PC-9 (cell line): ENCODE measurements around the gene PTPN2.

Experiments used
- CTCF ChIP-seq: fragments of 200-600 bp; sonication (generic); conservative IDR thresholded peaks from 2 replicates; pipeline ENCODE4 v1.6.1; 2017; ENCODE audit warnings: mixed run types, antibody characterized with exemption, mild to moderate bottlenecking, moderate library complexity
- EZH2 ChIP-seq: fragments of 200-600 bp; sonication (generic); IDR thresholded peaks from 2 replicates; pipeline ENCODE4 v1.8.0; 2017; ENCODE audit warnings: antibody characterized with exemption, low read depth

- TF ChIP-seq CTCF (no peak), EZH2 (no peak)
Observed at GRCh38 chr18:12841070-12841469, 43.0 kb downstream of the PTPN2 start.
